ENCODE data around the gene HBP1.
"Not testable (repeated sequence)": the region's sequence is repeated elsewhere in the genome, so short reads cannot be mapped to it uniquely, and the experiment has no call there.

HBP1 gene

GRCh38 chr7:107155726-107156125, 13.1 kb upstream of the HBP1 start:
- not testable (repeated sequence) for DNase-seq

- no peak for DNase-seq
Measured at GRCh38 chr7:107157091-107157490, 11.7 kb upstream of the HBP1 start.

- no peak for DNase-seq
Measured at GRCh38 chr7:107158028-107158427, 10.8 kb upstream of the HBP1 start.

- DNase-seq, result no peak
Measured at GRCh38 chr7:107160389-107160788, 8.4 kb upstream of the HBP1 start.

- no peak for DNase-seq
Measured at GRCh38 chr7:107161415-107161814, 7.4 kb upstream of the HBP1 start.

- no peak for DNase-seq
Measured at GRCh38 chr7:107162475-107162874, 6.3 kb upstream of the HBP1 start.

GRCh38 chr7:107164092-107164491, 4.7 kb upstream of the HBP1 start:
- DNase-seq, result no peak

GRCh38 chr7:107165341-107165740, 3.5 kb upstream of the HBP1 start:
- no peak for DNase-seq

- no peak for DNase-seq
Measured at GRCh38 chr7:107166736-107167426, 1.9 kb upstream of the HBP1 start.

- DNase-seq, result no peak
Measured at GRCh38 chr7:107167483-107168232, 1.1 kb upstream of the HBP1 start.

- peak; percentile 95 for DNase-seq
Measured at GRCh38 chr7:107169120-107170050, 582 bp downstream of the HBP1 start.

GRCh38 chr7:107170051-107170915, 1.5 kb downstream of the HBP1 start:
- DNase-seq, result no peak

- DNase-seq, result no peak
Measured at GRCh38 chr7:107171496-107171895, 2.7 kb downstream of the HBP1 start.

GRCh38 chr7:107172276-107173032, 3.7 kb downstream of the HBP1 start:
- no peak for DNase-seq

- DNase-seq, result no peak
Measured at GRCh38 chr7:107173191-107173590, 4.4 kb downstream of the HBP1 start.

- no peak for DNase-seq
Measured at GRCh38 chr7:107173691-107174406, 5.0 kb downstream of the HBP1 start.

GRCh38 chr7:107179326-107180164, 10.7 kb downstream of the HBP1 start:
- no peak for DNase-seq

GRCh38 chr7:107180378-107180777, 11.6 kb downstream of the HBP1 start:
- DNase-seq, result peak; percentile 87

GRCh38 chr7:107181172-107181571, 12.4 kb downstream of the HBP1 start:
- no peak for DNase-seq

GRCh38 chr7:107185716-107186115, 16.9 kb downstream of the HBP1 start:
- DNase-seq, result no peak
